CD4-positive, alpha-beta T cell treated with Interleukin-12 subunit alpha and Interleukin-12 subunit beta, for 1 hour (primary cell): ENCODE data around the gene ARL5A.

ENCODE experiments used
- DNase-seq: peaks from one replicate; pipeline ENCODE4 v3.0.0-alpha.2; 2020

ARL5A gene

GRCh38 chr2:151765760-151766410, 62.3 kb downstream of the ARL5A start:
- DNase-seq = no peak

- DNase-seq = no peak
These were observed 65.5 kb downstream of the ARL5A start for GRCh38 chr2:151762694-151763093.

- DNase-seq = no peak
These were observed 66.5 kb downstream of the ARL5A start for GRCh38 chr2:151761687-151762086.

- no peak for DNase-seq
These were observed 67.0 kb downstream of the ARL5A start for GRCh38 chr2:151761193-151761592.

GRCh38 chr2:151760139-151760650, 68.0 kb downstream of the ARL5A start:
- DNase-seq = no peak

- DNase-seq = no peak
These were observed 69.5 kb downstream of the ARL5A start for GRCh38 chr2:151758744-151759143.

- no peak for DNase-seq
These were observed 70.4 kb downstream of the ARL5A start for GRCh38 chr2:151757861-151758260.

GRCh38 chr2:151756820-151757219, 71.4 kb downstream of the ARL5A start:
- DNase-seq = no peak

- DNase-seq = no peak
These were observed 73.8 kb downstream of the ARL5A start for GRCh38 chr2:151754253-151754897.

GRCh38 chr2:151753540-151753939, 74.7 kb downstream of the ARL5A start:
- DNase-seq = no peak
